HG03432 (cell line): ENCODE data around the gene DPYSL3.

ENCODE experiments used
- ATAC-seq: cut with Tn5 transposase; IDR thresholded peaks from one replicate; pipeline ENCODE4 v1.9.1; 2021; ENCODE audit warnings: mild to moderate bottlenecking, moderate library complexity; ENCODE audit not compliant: unreplicated experiment

DPYSL3 gene

GRCh38 chr5:147441191-147441695, 68.6 kb downstream of the DPYSL3 start:
- ATAC-seq: no peak

- ATAC-seq: no peak
These were observed 70.6 kb downstream of the DPYSL3 start for GRCh38 chr5:147439254-147439653.

- no peak for ATAC-seq
These were observed 72.7 kb downstream of the DPYSL3 start for GRCh38 chr5:147437161-147437596.

- ATAC-seq: peak; percentile 71
These were observed 73.3 kb downstream of the DPYSL3 start for GRCh38 chr5:147436596-147436995.

- ATAC-seq: no peak
These were observed 75.8 kb downstream of the DPYSL3 start for GRCh38 chr5:147434049-147434448.

- ATAC-seq: no peak
These were observed 77.5 kb downstream of the DPYSL3 start for GRCh38 chr5:147432323-147432722.

- ATAC-seq: no peak
These were observed 78.3 kb downstream of the DPYSL3 start for GRCh38 chr5:147431586-147431985.

- no peak for ATAC-seq
These were observed 79.2 kb downstream of the DPYSL3 start for GRCh38 chr5:147430628-147431027.

- no peak for ATAC-seq
These were observed 82.1 kb downstream of the DPYSL3 start for GRCh38 chr5:147427521-147428401.

- no peak for ATAC-seq
These were observed 83.1 kb downstream of the DPYSL3 start for GRCh38 chr5:147426640-147427327.

- ATAC-seq: no peak
These were observed 91.3 kb downstream of the DPYSL3 start for GRCh38 chr5:147418613-147419012.

GRCh38 chr5:147417135-147417813, 92.6 kb downstream of the DPYSL3 start:
- ATAC-seq: no peak

- no peak for ATAC-seq
These were observed 94.2 kb downstream of the DPYSL3 start for GRCh38 chr5:147415651-147416050.

- ATAC-seq: no peak
These were observed 96.6 kb downstream of the DPYSL3 start for GRCh38 chr5:147413266-147413665.

GRCh38 chr5:147412561-147412960, 97.3 kb downstream of the DPYSL3 start:
- no peak for ATAC-seq

GRCh38 chr5:147411359-147412319, 98.2 kb downstream of the DPYSL3 start:
- ATAC-seq: no peak

- ATAC-seq: peak; percentile 31
These were observed 99.1 kb downstream of the DPYSL3 start for GRCh38 chr5:147410496-147411358.

- no peak for ATAC-seq
These were observed 100.9 kb downstream of the DPYSL3 start for GRCh38 chr5:147408980-147409379.

- peak; percentile 24 for ATAC-seq
These were observed 102.7 kb downstream of the DPYSL3 start for GRCh38 chr5:147407094-147407681.
